GM23248 (cell line): Measurements from ENCODE around the gene NAA50.

ENCODE experiments used
- EZH2 ChIP-seq: fragments of 200-600 bp; sonication (generic); IDR thresholded peaks from 2 replicates; pipeline ENCODE4 v1.6.1; 2018; ENCODE audit warnings: antibody characterized with exemption, mild to moderate bottlenecking; ENCODE audit not compliant: insufficient read depth, poor library complexity, severe bottlenecking
- EZH2phosphoT487 ChIP-seq: fragments of 200-600 bp; sonication (generic); IDR thresholded peaks from 2 replicates; pipeline ENCODE4 v1.6.1; 2018; ENCODE audit warnings: antibody characterized with exemption, moderate library complexity, mild to moderate bottlenecking, low read depth; ENCODE audit not compliant: insufficient read depth

GRCh38 chr3:113719294-113719693, 26.8 kb downstream of the NAA50 start:
- TF ChIP-seq EZH2 (no peak), EZH2phosphoT487 (no peak)
